Measurements from ENCODE around the gene ACTG1. TPM values are rescaled to one million over a fixed set of nuclear protein-coding genes. Genes with fewer than 3 reads are reported as not detected.

Gene ACTG1
- total and polyA plus RNA-seq, 2 of the 4 experiments (the other 2 are of a cell fraction): 10,907 to 15,732 TPM

DNA sequence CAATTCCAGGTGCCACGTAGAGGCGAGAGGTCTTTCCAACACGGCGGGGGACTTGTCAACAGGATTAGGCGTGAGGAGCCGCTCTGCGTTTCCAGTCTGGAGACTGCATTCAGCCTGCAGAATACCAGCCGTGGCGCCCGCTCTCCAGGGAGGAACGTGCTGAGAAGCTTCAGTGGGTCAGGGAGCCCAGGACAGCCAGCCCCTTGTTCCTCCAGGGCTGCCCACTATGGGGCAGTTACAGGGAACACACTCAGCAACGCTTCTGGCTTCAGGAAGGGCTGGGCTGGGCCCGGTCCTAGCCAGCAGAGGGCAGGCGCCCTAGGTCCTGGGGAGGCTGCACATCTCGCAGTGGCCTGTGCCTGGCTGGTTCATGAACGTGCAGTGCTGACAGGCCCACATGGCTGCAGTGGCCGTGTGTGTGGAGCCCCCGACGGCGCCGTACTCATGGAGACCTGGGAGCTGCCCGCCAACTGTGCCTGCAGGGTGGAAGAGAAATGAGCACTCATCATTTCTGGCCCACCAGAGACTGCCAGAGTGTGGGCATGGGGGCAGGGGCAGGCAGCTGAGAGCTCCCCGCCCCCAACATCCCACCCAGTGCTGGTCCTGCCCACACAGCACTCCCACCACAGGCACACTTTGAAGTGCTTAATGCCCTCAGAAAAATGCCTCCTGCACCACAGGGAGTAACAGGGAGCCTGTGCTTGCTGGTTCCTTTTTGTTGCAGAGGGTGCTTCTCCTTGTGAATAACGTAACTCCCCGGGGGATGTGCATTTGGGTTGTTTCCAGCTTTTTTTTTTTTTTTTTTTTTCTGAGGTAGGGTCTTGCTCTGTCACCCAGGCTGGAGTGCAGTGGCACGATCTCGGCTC, 46.6 kb upstream of the ACTG1 start:
- 86% methylated on average over 15 of the region's 27 CpGs; no CpG with 5 or more reads in 1 of the 2 experiments for WGBS, 2 experiments (ENCODE audit: extremely low coverage in 2 of 2, insufficient read length in 1 of 2)

More for the DNA sequence above, 46.6 kb upstream of the ACTG1 start:
- in situ Hi-C loops (cut with MboI; ENCODE audit: low sequenced_read_pairs) (no loop called here), intact Hi-C loops (cut with micrococcal nuclease) (no loop called here), dilution Hi-C loops (cut with HindIII; ENCODE audit: low sequenced_read_pairs, unreplicated experiment) (no loop called here)
- Histone ChIP-seq H3K36me3 (ENCODE audit: control insufficient read depth, insufficient read depth, low read length) (peaks cover 42% of the 10 kb centered on the region), H4K8ac (ENCODE audit: low read depth in 2 of 2, low read length in 2 of 2) (no peak overlapping the region), H3K9me3 (ENCODE audit: control insufficient read depth, insufficient read depth, low read length) (no peaks in the 10 kb centered on the region), H2AFZ (replicated peaks; ENCODE audit: low read length, poor library complexity) (no peak overlapping the region), H2AK9ac (replicated peaks; ENCODE audit: low read depth, low read length, poor library complexity) (no peak overlapping the region), H3K4me1 (ENCODE audit: control insufficient read depth, insufficient read depth, low read length) (peaks cover 10% of the 10 kb centered on the region), H2BK20ac (ENCODE audit: low read depth, low read length) (no peak overlapping the region), H3K27me3 (ENCODE audit: control insufficient read depth, insufficient read depth, low read length) (no peaks in the 10 kb centered on the region), H4K5ac (ENCODE audit: low read depth, low read length) (no peak overlapping the region), H3K79me1 (ENCODE audit: low read depth in 1 of 2, low read length in 2 of 2) (peaks cover 8 to 79% of the 10 kb centered on the region in 2 experiments), H4K20me1 (ENCODE audit: insufficient read depth, low read length) (peaks cover 20% of the 10 kb centered on the region), H2BK5ac (ENCODE audit: low read depth, low read length, poor library complexity, severe bottlenecking) (no peak overlapping the region), H3K4me3 (ENCODE audit: insufficient read depth, low read depth, low read length) (no peak overlapping the region), H3K4me2 (ENCODE audit: low read depth, low read length) (no peak overlapping the region), H3K27ac (ENCODE audit: insufficient read depth, low read length) (no peak overlapping the region), H3K9me1 (ENCODE audit: insufficient read depth, low read length) (peaks cover 8% of the 10 kb centered on the region; the same call in 1 of the 2 replicates), H3K4ac (ENCODE audit: low read depth, low read length) (no peak overlapping the region), H3K18ac (ENCODE audit: low read depth, low read length) (no peak overlapping the region), H2BK15ac (ENCODE audit: low read depth, low read length) (no peak overlapping the region), H3K23ac (ENCODE audit: low read depth, low read length) (no peak overlapping the region), H4K91ac (ENCODE audit: insufficient read depth, low read depth, low read length) (no peak overlapping the region), H2AK5ac (ENCODE audit: low read depth, low read length) (peak overlapping the region; percentile 40; the same call in 1 of the 2 replicates), H3K14ac (replicated peaks; ENCODE audit: low read depth, low read length) (no peak overlapping the region), H3K56ac (ENCODE audit: extremely low read depth, insufficient read depth, low read length) (no peak overlapping the region), H3K9ac (ENCODE audit: low read depth, low read length) (no peak overlapping the region), H2BK120ac (ENCODE audit: low read depth, low read length) (no peak overlapping the region)
- DNase-seq (no peak), ATAC-seq (ENCODE audit: low read depth) (no peak; the same call in 1 of the 2 replicates)
- POLR2A ChIA-PET (ENCODE audit: unreplicated experiment): interaction anchor here (0.7 kb wide), 1 partner anchor 47 kb away, joined by 4 read pairs; the partner anchor contains the start of gene ACTG1
- BruUV-seq (replicated peaks): no TSS peak
- TF ChIP-seq SMC3 (IDR thresholded peaks at IDR 0.05; ENCODE audit: low read depth, low read length) (0 out of 2 replicates have a peak, but pooled peaks have one; percentile 18), MAZ (IDR thresholded peaks at IDR 0.05; ENCODE audit: borderline replicate concordance, low read depth, low read length) (no peak), FOS (IDR thresholded peaks at IDR 0.05; ENCODE audit: low read depth, low read length) (no peak)
- TF ChIP-seq, protein P1, sequence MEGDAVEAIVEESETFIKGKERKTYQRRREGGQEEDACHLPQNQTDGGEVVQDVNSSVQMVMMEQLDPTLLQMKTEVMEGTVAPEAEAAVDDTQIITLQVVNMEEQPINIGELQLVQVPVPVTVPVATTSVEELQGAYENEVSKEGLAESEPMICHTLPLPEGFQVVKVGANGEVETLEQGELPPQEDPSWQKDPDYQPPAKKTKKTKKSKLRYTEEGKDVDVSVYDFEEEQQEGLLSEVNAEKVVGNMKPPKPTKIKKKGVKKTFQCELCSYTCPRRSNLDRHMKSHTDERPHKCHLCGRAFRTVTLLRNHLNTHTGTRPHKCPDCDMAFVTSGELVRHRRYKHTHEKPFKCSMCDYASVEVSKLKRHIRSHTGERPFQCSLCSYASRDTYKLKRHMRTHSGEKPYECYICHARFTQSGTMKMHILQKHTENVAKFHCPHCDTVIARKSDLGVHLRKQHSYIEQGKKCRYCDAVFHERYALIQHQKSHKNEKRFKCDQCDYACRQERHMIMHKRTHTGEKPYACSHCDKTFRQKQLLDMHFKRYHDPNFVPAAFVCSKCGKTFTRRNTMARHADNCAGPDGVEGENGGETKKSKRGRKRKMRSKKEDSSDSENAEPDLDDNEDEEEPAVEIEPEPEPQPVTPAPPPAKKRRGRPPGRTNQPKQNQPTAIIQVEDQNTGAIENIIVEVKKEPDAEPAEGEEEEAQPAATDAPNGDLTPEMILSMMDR (conservative IDR thresholded peaks at IDR 0.05; ENCODE audit: low read depth, low read length): 0 out of 2 replicates have a peak, but pooled peaks have one; percentile 9
- CTCF ChIA-PET: interaction anchor here (0.6 kb wide), 1 partner anchor 30 kb away, joined by 4 read pairs; no protein-coding TSS in a partner anchor
